HEK293 (cell line): ENCODE results near the gene ARHGAP15.

Source experiments
- CTCF ChIA-PET: fragments of 350-600 bp; formaldehyde crosslinking; extraction: SDS; loops from one replicate; lab custom pipeline; 2021; ENCODE audit warnings: antibody characterized with exemption; lab: Yijun Ruan, JAX
- POLR2A ChIA-PET: fragments of 300-600 bp; formaldehyde crosslinking; extraction: SDS; loops from one replicate; lab custom pipeline; 2020; ENCODE audit warnings: antibody characterized with exemption, inconsistent platforms; lab: Yijun Ruan, JAX
- H3K27ac ChIP-seq: fragments of 200-500 bp; sonication (Bioruptor generic); 2 replicates; pipeline ENCODE4 v1.5.1; 2014; ENCODE audit warnings: low read depth, low read length, control low read depth, inconsistent platforms; ENCODE audit errors: extremely low read depth
- H3K36me3 ChIP-seq, 2 experiments: fragments of 200-500 bp in 1 of 2; sonication (Bioruptor generic) in 1 of 2; 1 replicate in 1 of 2; 2 replicates in 1 of 2; pipeline ENCODE4 v1.5.1; 2014 to 2017; ENCODE audit warnings: inconsistent platforms in 2 of 2, low read length in 2 of 2; ENCODE audit not compliant: control insufficient read depth in 2 of 2, insufficient read depth in 1 of 2
- H3K4me1 ChIP-seq: fragments of 200-500 bp; sonication (Bioruptor generic); 2 replicates; pipeline ENCODE4 v1.5.1; 2014; ENCODE audit warnings: mild to moderate bottlenecking, low read length, inconsistent platforms; ENCODE audit not compliant: control insufficient read depth, insufficient read depth
- H3K4me3 ChIP-seq: 2 replicates; pipeline ENCODE4 v1.5.1; 2011; ENCODE audit warnings: low read depth, mild to moderate bottlenecking, control low read depth, low read length, moderate library complexity
- H3K9me3 ChIP-seq: fragments of 200-500 bp; sonication (Bioruptor generic); 2 replicates; pipeline ENCODE4 v1.5.1; 2014; ENCODE audit warnings: low read depth, low read length, inconsistent platforms; ENCODE audit not compliant: control insufficient read depth, insufficient read depth
- GLI2 ChIP-seq: fragments of 450-650 bp; formaldehyde crosslinking; IDR thresholded peaks from 2 replicates; pipeline ENCODE4; 2017; ENCODE audit warnings: missing biosample characterization, missing genetic modification characterization, low read depth, borderline replicate concordance
- GLI4 ChIP-seq: fragments of 450-650 bp; formaldehyde crosslinking; IDR thresholded peaks from 2 replicates; pipeline ENCODE4 v1.5.1; 2016; ENCODE audit warnings: missing biosample characterization, missing genetic modification characterization
- HOXA7 ChIP-seq: sonication (generic); formaldehyde crosslinking; IDR thresholded peaks from 2 replicates; pipeline ENCODE4 v1.8.1; 2022; ENCODE audit warnings: missing genetic modification reagents, borderline replicate concordance
- MZF1 ChIP-seq: fragments of 450-650 bp; formaldehyde crosslinking; IDR thresholded peaks from 2 replicates; pipeline ENCODE4 v1.5.1; 2017; ENCODE audit warnings: missing biosample characterization, missing genetic modification characterization, borderline replicate concordance
- PRDM10 ChIP-seq: fragments of 450-650 bp; formaldehyde crosslinking; IDR thresholded peaks from 2 replicates; pipeline ENCODE4 v1.5.1; 2016; ENCODE audit warnings: missing biosample characterization, missing genetic modification characterization
- TRIM28 ChIP-seq: IDR thresholded peaks from 2 replicates; pipeline ENCODE4 v1.6.1; 2011; ENCODE audit warnings: low read length, control low read depth, borderline replicate concordance
- ZNF112 ChIP-seq: fragments of 450-650 bp; formaldehyde crosslinking; IDR thresholded peaks from 2 replicates; pipeline ENCODE4 v1.5.0; 2017; ENCODE audit warnings: missing biosample characterization, missing genetic modification characterization
- ZNF174 ChIP-seq: fragments of 450-650 bp; formaldehyde crosslinking; IDR thresholded peaks from 2 replicates; pipeline ENCODE4 v1.5.0; 2017; ENCODE audit warnings: missing biosample characterization, mild to moderate bottlenecking, missing genetic modification characterization
- ZNF19 ChIP-seq: fragments of 450-650 bp; formaldehyde crosslinking; IDR thresholded peaks from 2 replicates; pipeline ENCODE4; 2016; ENCODE audit warnings: missing biosample characterization, missing genetic modification characterization, low read depth
- ZNF2 ChIP-seq: fragments of 450-650 bp; formaldehyde crosslinking; IDR thresholded peaks from 2 replicates; pipeline ENCODE4 v1.5.1; 2016; ENCODE audit warnings: missing biosample characterization, missing genetic modification characterization
- ZNF354C ChIP-seq: fragments of 450-650 bp; formaldehyde crosslinking; IDR thresholded peaks from 2 replicates; pipeline ENCODE4 v1.5.1; 2016; ENCODE audit warnings: missing biosample characterization, missing genetic modification characterization, low read depth, borderline replicate concordance
- ZNF624 ChIP-seq: fragments of 450-650 bp; formaldehyde crosslinking; IDR thresholded peaks from 2 replicates; pipeline ENCODE4 v1.5.1; 2017; ENCODE audit warnings: missing biosample characterization, missing genetic modification characterization
- ZNF658 ChIP-seq: fragments of 450-650 bp; formaldehyde crosslinking; IDR thresholded peaks from 2 replicates; pipeline ENCODE4; 2016; ENCODE audit warnings: missing biosample characterization, missing genetic modification characterization
- ZNF701 ChIP-seq: fragments of 450-650 bp; formaldehyde crosslinking; IDR thresholded peaks from 2 replicates; pipeline ENCODE4 v1.5.1; 2016; ENCODE audit warnings: missing biosample characterization, missing genetic modification characterization
- ZNF830 ChIP-seq: fragments of 450-650 bp; IDR thresholded peaks from 2 replicates; pipeline ENCODE4 v1.5.0; 2018; ENCODE audit warnings: missing biosample characterization, missing genetic modification characterization, low read depth, mild to moderate bottlenecking, moderate library complexity
- TF ChIP-seq, protein P1 (sequence below): fragments of 450-650 bp; formaldehyde crosslinking; IDR thresholded peaks from 2 replicates; pipeline ENCODE4 v1.5.1; 2016; ENCODE audit warnings: missing biosample characterization, missing genetic modification characterization
- TF ChIP-seq, protein P2 (sequence below): fragments of 450-650 bp; formaldehyde crosslinking; IDR thresholded peaks from 2 replicates; pipeline ENCODE4 v1.5.1; 2017; ENCODE audit warnings: missing biosample characterization, mild to moderate bottlenecking, missing genetic modification characterization, moderate library complexity
- TF ChIP-seq, protein P3 (sequence below): fragments of 450-650 bp; formaldehyde crosslinking; IDR thresholded peaks from 2 replicates; pipeline ENCODE4; 2016; ENCODE audit warnings: missing biosample characterization, missing genetic modification characterization
- TF ChIP-seq, protein P4 (sequence below): fragments of 450-650 bp; formaldehyde crosslinking; IDR thresholded peaks from 2 replicates; pipeline ENCODE4 v1.5.1; 2016; ENCODE audit warnings: missing biosample characterization, missing genetic modification characterization
- TF ChIP-seq, protein P5 (sequence below): fragments of 450-650 bp; IDR thresholded peaks from 2 replicates; pipeline ENCODE4 v1.5.1; 2018; ENCODE audit warnings: missing biosample characterization, mild to moderate bottlenecking, missing genetic modification characterization

Gene ARHGAP15

GRCh38 chr2:143181494-143181893 is 52.3 kb downstream of the ARHGAP15 start (continued):
- TF ChIP-seq, protein P1, sequence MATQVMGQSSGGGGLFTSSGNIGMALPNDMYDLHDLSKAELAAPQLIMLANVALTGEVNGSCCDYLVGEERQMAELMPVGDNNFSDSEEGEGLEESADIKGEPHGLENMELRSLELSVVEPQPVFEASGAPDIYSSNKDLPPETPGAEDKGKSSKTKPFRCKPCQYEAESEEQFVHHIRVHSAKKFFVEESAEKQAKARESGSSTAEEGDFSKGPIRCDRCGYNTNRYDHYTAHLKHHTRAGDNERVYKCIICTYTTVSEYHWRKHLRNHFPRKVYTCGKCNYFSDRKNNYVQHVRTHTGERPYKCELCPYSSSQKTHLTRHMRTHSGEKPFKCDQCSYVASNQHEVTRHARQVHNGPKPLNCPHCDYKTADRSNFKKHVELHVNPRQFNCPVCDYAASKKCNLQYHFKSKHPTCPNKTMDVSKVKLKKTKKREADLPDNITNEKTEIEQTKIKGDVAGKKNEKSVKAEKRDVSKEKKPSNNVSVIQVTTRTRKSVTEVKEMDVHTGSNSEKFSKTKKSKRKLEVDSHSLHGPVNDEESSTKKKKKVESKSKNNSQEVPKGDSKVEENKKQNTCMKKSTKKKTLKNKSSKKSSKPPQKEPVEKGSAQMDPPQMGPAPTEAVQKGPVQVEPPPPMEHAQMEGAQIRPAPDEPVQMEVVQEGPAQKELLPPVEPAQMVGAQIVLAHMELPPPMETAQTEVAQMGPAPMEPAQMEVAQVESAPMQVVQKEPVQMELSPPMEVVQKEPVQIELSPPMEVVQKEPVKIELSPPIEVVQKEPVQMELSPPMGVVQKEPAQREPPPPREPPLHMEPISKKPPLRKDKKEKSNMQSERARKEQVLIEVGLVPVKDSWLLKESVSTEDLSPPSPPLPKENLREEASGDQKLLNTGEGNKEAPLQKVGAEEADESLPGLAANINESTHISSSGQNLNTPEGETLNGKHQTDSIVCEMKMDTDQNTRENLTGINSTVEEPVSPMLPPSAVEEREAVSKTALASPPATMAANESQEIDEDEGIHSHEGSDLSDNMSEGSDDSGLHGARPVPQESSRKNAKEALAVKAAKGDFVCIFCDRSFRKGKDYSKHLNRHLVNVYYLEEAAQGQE (tag by site-specific recombination), result no peak
- TF ChIP-seq PRDM10 (tag by site-specific recombination) (no peak), ZNF701 (tag by site-specific recombination) (no peak), TRIM28 (no peak), GLI4 (tag by site-specific recombination) (no peak)
- TF ChIP-seq, protein P2, sequence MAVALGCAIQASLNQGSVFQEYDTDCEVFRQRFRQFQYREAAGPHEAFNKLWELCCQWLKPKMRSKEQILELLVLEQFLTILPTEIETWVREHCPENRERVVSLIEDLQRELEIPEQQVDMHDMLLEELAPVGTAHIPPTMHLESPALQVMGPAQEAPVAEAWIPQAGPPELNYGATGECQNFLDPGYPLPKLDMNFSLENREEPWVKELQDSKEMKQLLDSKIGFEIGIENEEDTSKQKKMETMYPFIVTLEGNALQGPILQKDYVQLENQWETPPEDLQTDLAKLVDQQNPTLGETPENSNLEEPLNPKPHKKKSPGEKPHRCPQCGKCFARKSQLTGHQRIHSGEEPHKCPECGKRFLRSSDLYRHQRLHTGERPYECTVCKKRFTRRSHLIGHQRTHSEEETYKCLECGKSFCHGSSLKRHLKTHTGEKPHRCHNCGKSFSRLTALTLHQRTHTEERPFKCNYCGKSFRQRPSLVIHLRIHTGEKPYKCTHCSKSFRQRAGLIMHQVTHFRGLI (tag by site-specific recombination), result no peak
- TF ChIP-seq, protein P3, sequence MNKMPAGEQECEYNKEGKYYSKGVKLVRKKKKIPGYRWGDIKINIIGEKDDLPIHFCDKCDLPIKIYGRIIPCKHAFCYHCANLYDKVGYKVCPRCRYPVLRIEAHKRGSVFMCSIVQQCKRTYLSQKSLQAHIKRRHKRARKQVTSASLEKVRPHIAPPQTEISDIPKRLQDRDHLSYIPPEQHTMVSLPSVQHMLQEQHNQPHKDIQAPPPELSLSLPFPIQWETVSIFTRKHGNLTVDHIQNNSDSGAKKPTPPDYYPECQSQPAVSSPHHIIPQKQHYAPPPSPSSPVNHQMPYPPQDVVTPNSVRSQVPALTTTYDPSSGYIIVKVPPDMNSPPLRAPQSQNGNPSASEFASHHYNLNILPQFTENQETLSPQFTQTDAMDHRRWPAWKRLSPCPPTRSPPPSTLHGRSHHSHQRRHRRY (tag by site-specific recombination), result no peak

DNA sequence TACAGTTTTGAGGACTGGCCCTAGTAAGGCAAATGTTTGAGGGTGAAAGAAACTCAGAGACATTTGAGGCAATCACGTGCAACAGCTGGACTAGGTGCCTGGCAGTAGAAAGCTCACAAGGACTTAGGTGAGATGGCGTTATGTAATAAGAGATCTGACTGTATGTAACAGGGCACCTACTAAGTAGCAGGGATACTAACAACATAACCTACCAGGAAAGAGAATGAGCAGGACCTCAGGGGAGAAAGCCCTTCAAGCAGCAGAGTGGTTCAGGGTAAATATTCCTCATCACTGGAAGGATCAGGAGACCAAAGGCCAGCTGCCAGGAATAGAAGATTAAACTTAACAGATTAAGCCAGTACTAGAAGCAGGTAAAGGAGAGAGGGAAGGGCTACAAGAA is 53.4 kb downstream of the ARHGAP15 start:
- H3K27ac ChIP-seq, result no peak overlapping the region
- no peaks in the 10 kb centered on the region for H3K4me1 ChIP-seq
- TF ChIP-seq, protein P4, sequence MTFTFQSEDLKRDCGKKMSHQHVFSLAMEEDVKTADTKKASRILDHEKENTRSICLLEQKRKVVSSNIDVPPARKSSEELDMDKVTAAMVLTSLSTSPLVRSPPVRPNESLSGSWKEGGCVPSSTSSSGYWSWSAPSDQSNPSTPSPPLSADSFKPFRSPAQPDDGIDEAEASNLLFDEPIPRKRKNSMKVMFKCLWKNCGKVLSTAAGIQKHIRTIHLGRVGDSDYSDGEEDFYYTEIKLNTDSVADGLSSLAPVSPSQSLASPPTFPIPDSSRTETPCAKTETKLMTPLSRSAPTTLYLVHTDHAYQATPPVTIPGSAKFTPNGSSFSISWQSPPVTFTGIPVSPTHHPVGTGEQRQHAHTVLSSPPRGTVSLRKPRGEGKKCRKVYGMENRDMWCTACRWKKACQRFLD (tag by site-specific recombination), result no peak
- TF ChIP-seq, protein P5, sequence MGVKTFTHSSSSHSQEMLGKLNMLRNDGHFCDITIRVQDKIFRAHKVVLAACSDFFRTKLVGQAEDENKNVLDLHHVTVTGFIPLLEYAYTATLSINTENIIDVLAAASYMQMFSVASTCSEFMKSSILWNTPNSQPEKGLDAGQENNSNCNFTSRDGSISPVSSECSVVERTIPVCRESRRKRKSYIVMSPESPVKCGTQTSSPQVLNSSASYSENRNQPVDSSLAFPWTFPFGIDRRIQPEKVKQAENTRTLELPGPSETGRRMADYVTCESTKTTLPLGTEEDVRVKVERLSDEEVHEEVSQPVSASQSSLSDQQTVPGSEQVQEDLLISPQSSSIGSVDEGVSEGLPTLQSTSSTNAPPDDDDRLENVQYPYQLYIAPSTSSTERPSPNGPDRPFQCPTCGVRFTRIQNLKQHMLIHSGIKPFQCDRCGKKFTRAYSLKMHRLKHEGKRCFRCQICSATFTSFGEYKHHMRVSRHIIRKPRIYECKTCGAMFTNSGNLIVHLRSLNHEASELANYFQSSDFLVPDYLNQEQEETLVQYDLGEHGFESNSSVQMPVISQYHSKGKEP, result no peak
- TF ChIP-seq ZNF2 (tag by site-specific recombination) (no peak), ZNF658 (tag by site-specific recombination) (no peak), GLI4 (tag by site-specific recombination) (no peak), GLI2 (no peak), ZNF112 (tag by site-specific recombination) (no peak), ZNF174 (tag by site-specific recombination) (no peak), MZF1 (tag by site-specific recombination) (no peak), ZNF354C (tag by site-specific recombination) (no peak), ZNF624 (no peak), HOXA7 (CRISPR knock-in tag) (no peak), ZNF830 (no peak), ZNF19 (tag by site-specific recombination) (no peak)
- H3K9me3 ChIP-seq, result no peaks in the 10 kb centered on the region
- POLR2A ChIA-PET, result no interaction called here
- no peaks in the 10 kb centered on the region for H3K36me3 ChIP-seq
- H3K4me3 ChIP-seq, result no peak overlapping the region
- CTCF ChIA-PET, result interaction anchor here (0.9 to 1.1 kb wide), 2 partner anchors 9 to 148 kb away, joined by 3 read pairs; no protein-coding TSS in a partner anchor
